LNCaP clone FGC (cell line): ENCODE measurements around the gene CENPF.
"Not testable (repeated sequence)": the region's sequence is repeated elsewhere in the genome, so short reads cannot be mapped to it uniquely, and the experiment has no call there.

Experiments
- DNase-seq: peaks from one replicate; pipeline ENCODE4 v3.0.0-alpha.2; 2011; ENCODE audit warnings: low read depth
- H3K4me3 ChIP-seq: 2 replicates; pipeline ENCODE4 v1.5.1; 2011; ENCODE audit warnings: mild to moderate bottlenecking, low read depth, low read length, control low read depth
- CTCF ChIP-seq: IDR thresholded peaks from 2 replicates; pipeline ENCODE4 v1.5.1; 2012; ENCODE audit warnings: mild to moderate bottlenecking; ENCODE audit not compliant: control insufficient read depth, insufficient read depth; ENCODE audit errors: extremely low read depth

The CENPF gene

GRCh38 chr1:214603819-214604252, 841 bp downstream of the CENPF start:
- DNase-seq: no peak
- peak overlapping the region; percentile 65 for H3K4me3 ChIP-seq
- TF ChIP-seq CTCF: no peak

- DNase-seq: no peak
- TF ChIP-seq CTCF: no peak
- H3K4me3 ChIP-seq: peak overlapping the region; percentile 65
These were observed 1.5 kb downstream of the CENPF start for GRCh38 chr1:214604523-214604922.

- H3K4me3 ChIP-seq, DNase-seq: not testable (repeated sequence)
These were observed 2.5 kb downstream of the CENPF start for GRCh38 chr1:214605484-214605883.

GRCh38 chr1:214605933-214606925, 3.2 kb downstream of the CENPF start:
- not testable (repeated sequence) for DNase-seq

GRCh38 chr1:214607492-214608215, 4.7 kb downstream of the CENPF start:
- DNase-seq, H3K4me3 ChIP-seq: not testable (repeated sequence)

More at GRCh38 chr1:214605933-214606925, 3.2 kb downstream of the CENPF start:
- H3K4me3 ChIP-seq: not testable (repeated sequence)

- not testable (repeated sequence) for DNase-seq, H3K4me3 ChIP-seq
These were observed 5.3 kb downstream of the CENPF start for GRCh38 chr1:214608216-214608783.

- not testable (repeated sequence) for DNase-seq, H3K4me3 ChIP-seq
These were observed 5.8 kb downstream of the CENPF start for GRCh38 chr1:214608817-214609216.

GRCh38 chr1:214609692-214610091, 6.7 kb downstream of the CENPF start:
- DNase-seq: no peak

GRCh38 chr1:214610136-214610535, 7.1 kb downstream of the CENPF start:
- H3K4me3 ChIP-seq, DNase-seq: not testable (repeated sequence)

More at GRCh38 chr1:214609692-214610091, 6.7 kb downstream of the CENPF start:
- no peak overlapping the region for H3K4me3 ChIP-seq
- TF ChIP-seq CTCF: no peak

- DNase-seq: no peak
- TF ChIP-seq CTCF: no peak
These were observed 12.1 kb downstream of the CENPF start for GRCh38 chr1:214615109-214615508.

More at GRCh38 chr1:214615109-214615508, 12.1 kb downstream of the CENPF start:
- H3K4me3 ChIP-seq: no peak overlapping the region
